ENCODE measurements around the gene FAM168A. TPM values are rescaled to one million over a fixed set of nuclear protein-coding genes. Genes with fewer than 3 reads are reported as not detected.

Gene FAM168A
- total and polyA plus RNA-seq, 9 of the 15 experiments (the other 6 are each of a cell fraction or from before 2014, with no cell fraction given), result 0.44 to 7.2 (median 2.9) TPM

- Histone ChIP-seq H3K27me3 (ENCODE audit: control insufficient read depth in 2 of 2, insufficient read depth in 2 of 2, low read length in 2 of 2) (no peaks in the 10 kb centered on the region; a peak in 2 of 5 replicates), H3K36me3 (ENCODE audit: control insufficient read depth, insufficient read depth, low read length) (no peaks in the 10 kb centered on the region), H2AFZ (ENCODE audit: low read depth, low read length) (no peak overlapping the region), H3K9ac (ENCODE audit: insufficient read depth in 1 of 2, low read depth in 2 of 2, low read length in 2 of 2) (no peak overlapping the region), H3K27ac (ENCODE audit: extremely low read depth, low read depth, low read length) (no peak overlapping the region), H3K9me1 (ENCODE audit: control insufficient read depth, insufficient read depth, low read length) (no peaks in the 10 kb centered on the region), H3K79me2 (ENCODE audit: control insufficient read depth, insufficient read depth, low read length) (no peaks in the 10 kb centered on the region), H3K4me2 (ENCODE audit: insufficient read depth, low read length) (no peak overlapping the region), H3K4me3 (no peak overlapping the region), H4K20me1 (replicated peaks; ENCODE audit: control insufficient read depth, insufficient read depth, low read length) (no peaks in the 10 kb centered on the region), H3K9me3 (replicated peaks; ENCODE audit: control insufficient read depth, insufficient read depth, low read depth, low read length) (no peaks in the 10 kb centered on the region), H3K4me1 (replicated peaks in 1 of 2; ENCODE audit: control insufficient read depth in 2 of 2, insufficient read depth in 2 of 2, low read length in 2 of 2) (peaks cover 0 to 8% of the 10 kb centered on the region in 2 experiments; a peak in 3 of 5 replicates)
- no peak for DNase-seq (ENCODE audit: extremely low read depth in 1 of 4, low spot score in 3 of 4)
- CTCF ChIA-PET (ENCODE audit: low intra/inter-chr PET ratio), result no interaction called here
- no peak for FAIRE-seq
- WGBS (ENCODE audit: insufficient coverage, low coverage, missing lambda C conversion rate), result 24% methylated on average over 1 of the region's 1 CpG
- no TSS peak for BruUV-seq (replicated peaks)
- POLR2A ChIA-PET, result no interaction called here
- no peak for TF ChIP-seq ZNF695 (CRISPR knock-in tag; IDR thresholded peaks at IDR 0.05)
- no peak for TF ChIP-seq SMAD3 (CRISPR knock-in tag; conservative IDR thresholded peaks at IDR 0.05)
- no peak for TF ChIP-seq ZBTB33 (CRISPR knock-in tag; IDR thresholded peaks at IDR 0.05)
- ATAC-seq, result no peak
- in situ Hi-C loops (cut with MboI), result no loop called here
- intact Hi-C loops (cut with micrococcal nuclease), result no loop called here
Measured at GRCh38 chr11:73466643-73467042, 131.3 kb downstream of the FAM168A start.

DNA sequence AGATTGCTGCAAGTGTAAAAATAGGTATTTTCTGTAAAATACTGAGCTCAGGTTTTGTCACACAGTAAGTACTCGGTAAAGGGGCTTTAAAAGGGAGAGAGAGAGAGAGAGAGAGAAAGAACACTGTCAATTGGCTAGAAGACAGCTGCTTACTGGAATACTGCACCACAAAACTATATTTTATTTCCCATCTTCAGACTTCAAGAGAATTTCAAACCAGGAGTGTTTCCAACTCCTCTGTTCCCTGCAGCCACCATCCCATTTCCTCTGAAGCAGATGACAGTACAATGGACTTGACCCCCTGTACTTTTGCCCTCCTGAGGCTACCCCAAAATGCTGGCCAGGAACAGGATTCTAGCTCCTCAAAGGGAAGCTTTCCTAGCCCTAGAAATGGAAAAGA lies 132.0 kb downstream of the FAM168A start:
- Histone ChIP-seq H3K27ac (ENCODE audit: extremely low read depth, low read depth, low read length) (no peak overlapping the region), H2AFZ (ENCODE audit: low read depth, low read length) (no peak overlapping the region), H3K27me3 (ENCODE audit: control insufficient read depth in 2 of 2, insufficient read depth in 2 of 2, low read length in 2 of 2) (no peaks in the 10 kb centered on the region; a peak in 2 of 5 replicates), H3K9me1 (ENCODE audit: control insufficient read depth, insufficient read depth, low read length) (no peaks in the 10 kb centered on the region), H3K9me3 (replicated peaks; ENCODE audit: control insufficient read depth, insufficient read depth, low read depth, low read length) (no peaks in the 10 kb centered on the region), H3K36me3 (ENCODE audit: control insufficient read depth, insufficient read depth, low read length) (no peaks in the 10 kb centered on the region), H3K4me1 (replicated peaks in 1 of 2; ENCODE audit: control insufficient read depth in 2 of 2, insufficient read depth in 2 of 2, low read length in 2 of 2) (peaks cover 0 to 8% of the 10 kb centered on the region in 2 experiments; a peak in 3 of 5 replicates), H3K4me2 (ENCODE audit: insufficient read depth, low read length) (no peak overlapping the region), H3K4me3 (no peak overlapping the region), H4K20me1 (replicated peaks; ENCODE audit: control insufficient read depth, insufficient read depth, low read length) (no peaks in the 10 kb centered on the region), H3K9ac (ENCODE audit: insufficient read depth in 1 of 2, low read depth in 2 of 2, low read length in 2 of 2) (no peak overlapping the region), H3K79me2 (ENCODE audit: control insufficient read depth, insufficient read depth, low read length) (no peaks in the 10 kb centered on the region)
- ChIA-PET CTCF (ENCODE audit: low intra/inter-chr PET ratio) (no interaction called here), POLR2A (interaction anchor here (0.6 to 1.3 kb wide), 3 partner anchors 14 to 79 kb away, joined by 3 read pairs; no protein-coding TSS in a partner anchor)
- in situ Hi-C loops (cut with MboI), result no loop called here
- DNase-seq (ENCODE audit: extremely low read depth in 1 of 4, low spot score in 3 of 4) (no peak), ATAC-seq (no peak), FAIRE-seq (no peak)
- intact Hi-C loops (cut with micrococcal nuclease), result no loop called here
- WGBS (ENCODE audit: insufficient coverage, low coverage, missing lambda C conversion rate), result 0% methylated on average over 1 of the region's 1 CpG
- BruUV-seq (replicated peaks), result no TSS peak
- TF ChIP-seq STAG1 (CRISPR knock-in tag; IDR thresholded peaks at IDR 0.05; ENCODE audit: borderline replicate concordance), result no peak
- TF ChIP-seq LARP7 (IDR thresholded peaks at IDR 0.05), result no peak
- no peak for TF ChIP-seq TBL1XR1 (IDR thresholded peaks at IDR 0.05; ENCODE audit: low read length in 2 of 2)
- no peak for TF ChIP-seq SIN3B (IDR thresholded peaks at IDR 0.05; ENCODE audit: low read depth)
- no peak for TF ChIP-seq ZNF146 (CRISPR knock-in tag; IDR thresholded peaks at IDR 0.05; ENCODE audit: unreplicated experiment)
- TF ChIP-seq, protein P1, sequence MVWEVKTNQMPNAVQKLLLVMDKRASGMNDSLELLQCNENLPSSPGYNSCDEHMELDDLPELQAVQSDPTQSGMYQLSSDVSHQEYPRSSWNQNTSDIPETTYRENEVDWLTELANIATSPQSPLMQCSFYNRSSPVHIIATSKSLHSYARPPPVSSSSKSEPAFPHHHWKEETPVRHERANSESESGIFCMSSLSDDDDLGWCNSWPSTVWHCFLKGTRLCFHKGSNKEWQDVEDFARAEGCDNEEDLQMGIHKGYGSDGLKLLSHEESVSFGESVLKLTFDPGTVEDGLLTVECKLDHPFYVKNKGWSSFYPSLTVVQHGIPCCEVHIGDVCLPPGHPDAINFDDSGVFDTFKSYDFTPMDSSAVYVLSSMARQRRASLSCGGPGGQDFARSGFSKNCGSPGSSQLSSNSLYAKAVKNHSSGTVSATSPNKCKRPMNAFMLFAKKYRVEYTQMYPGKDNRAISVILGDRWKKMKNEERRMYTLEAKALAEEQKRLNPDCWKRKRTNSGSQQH (CRISPR knock-in tag; IDR thresholded peaks at IDR 0.05), result no peak
- no peak for TF ChIP-seq KAT8 (IDR thresholded peaks at IDR 0.05; ENCODE audit: low read depth)
